ENCODE measurements around the gene FOXE3. TPM values are rescaled to one million over a fixed set of nuclear protein-coding genes. Genes with fewer than 3 reads are reported as not detected.

The FOXE3 gene
- total and polyA plus RNA-seq, 2 of the 8 experiments (the other 6 are each of a cell fraction or from before 2014, with no cell fraction given) = 0.18 TPM; not detected in 1

DNA sequence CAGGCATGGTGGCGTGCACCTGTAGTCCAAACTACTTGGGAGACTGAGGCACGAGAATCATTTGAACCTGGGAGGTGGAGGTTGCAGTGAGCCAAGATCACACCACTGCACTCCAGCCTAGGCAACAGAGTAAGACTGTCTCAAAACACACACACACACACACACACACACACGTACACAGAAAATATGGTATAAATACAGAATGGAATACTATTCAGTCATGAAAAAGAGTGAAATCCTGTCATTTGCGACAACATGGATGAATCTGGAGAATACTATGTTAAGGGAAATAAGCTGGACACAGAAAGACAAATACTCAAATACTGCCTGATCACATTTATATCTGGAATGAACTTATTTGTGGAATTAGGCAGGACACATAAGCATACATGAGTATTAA lies 40.2 kb downstream of the FOXE3 start:
- FAIRE-seq (no peak), DNase-seq (ENCODE audit: low read depth in 1 of 2, low spot score in 2 of 2) (no peak)
- Histone ChIP-seq H3K79me2 (ENCODE audit: control insufficient read depth in 1 of 2, insufficient read depth in 2 of 2, low read length in 2 of 2) (no peaks in the 10 kb centered on the region), H3K4me2 (ENCODE audit: insufficient read depth in 1 of 2, low read depth in 2 of 2, low read length in 2 of 2) (no peak overlapping the region), H3K36me3 (ENCODE audit: control insufficient read depth in 2 of 4, insufficient read depth in 4 of 4, low read length in 3 of 4) (no peaks in the 10 kb centered on the region), H3K9me3 (ENCODE audit: insufficient read depth in 2 of 2, low read depth in 1 of 2, low read length in 1 of 2) (no peaks in the 10 kb centered on the region), H2BK5ac (ENCODE audit: low read depth, low read length) (no peak overlapping the region), H2BK15ac (ENCODE audit: low read length) (no peak overlapping the region), H3K27me3 (replicated peaks in 1 of 4; ENCODE audit: control insufficient read depth in 3 of 4, extremely low read depth in 1 of 4, insufficient read depth in 3 of 4, low read length in 3 of 4) (peaks cover 5 to 18% (median 11%) of the 10 kb centered on the region in 4 experiments), H2BK12ac (ENCODE audit: low read depth, low read length) (no peak overlapping the region), H4K8ac (ENCODE audit: extremely low read depth, insufficient read depth, low read length) (no peak overlapping the region), H3K14ac (ENCODE audit: insufficient read length) (no peak overlapping the region), H3K23ac (ENCODE audit: insufficient read length) (no peak overlapping the region), H3K23me2 (ENCODE audit: low read depth, low read length) (no peaks in the 10 kb centered on the region), H2BK120ac (replicated peaks; ENCODE audit: low read depth, low read length) (no peak overlapping the region), H3K4ac (replicated peaks; ENCODE audit: insufficient read length, low read depth, low read length) (no peak overlapping the region), H3K27ac (ENCODE audit: low read depth, low read length) (no peak overlapping the region), H3K4me1 (replicated peaks in 1 of 4; ENCODE audit: control insufficient read depth in 3 of 4, insufficient read depth in 4 of 4, low read length in 3 of 4) (peaks cover 8 to 22% (median 16%) of the 10 kb centered on the region in 4 experiments), H4K20me1 (replicated peaks in 1 of 2; ENCODE audit: control insufficient read depth in 1 of 2, insufficient read depth in 2 of 2, low read length in 2 of 2) (peaks cover 0 to 4% of the 10 kb centered on the region in 2 experiments), H3K9ac (replicated peaks in 1 of 4; ENCODE audit: extremely low read depth in 1 of 4, low read depth in 3 of 4, low read length in 3 of 4) (no peak overlapping the region), H3K4me3 (ENCODE audit: extremely low read depth in 1 of 4, insufficient read depth in 2 of 4, low read depth in 3 of 4, low read length in 4 of 4) (no peak overlapping the region), H2AFZ (ENCODE audit: low read length) (no peak overlapping the region), H4K5ac (ENCODE audit: insufficient read length, low read depth, low read length) (no peak overlapping the region), H2AK5ac (ENCODE audit: low read depth, low read length) (no peak overlapping the region), H3K18ac (ENCODE audit: extremely low read depth, low read length) (no peak overlapping the region), H4K91ac (replicated peaks; ENCODE audit: insufficient read length, low read length) (no peak overlapping the region), H2BK20ac (ENCODE audit: low read length) (no peak overlapping the region), H3K79me1 (ENCODE audit: low read depth, low read length) (no peaks in the 10 kb centered on the region), H3K56ac (replicated peaks; ENCODE audit: insufficient read length, low read depth, low read length) (no peak overlapping the region)
- CTCF ChIA-PET (ENCODE audit: partially characterized antibody) = interaction anchor here (0.7 to 1.4 kb wide), 4 partner anchors 19 to 270 kb away, joined by 3 to 4 read pairs (median 3); no protein-coding TSS in a partner anchor
- WGBS, 2 experiments (ENCODE audit: extremely low coverage in 1 of 2, insufficient coverage in 1 of 2, insufficient read length in 1 of 2, insufficient replicate concordance in 2 of 2, low coverage in 1 of 2, low lambda C conversion rate in 2 of 2, missing lambda C conversion rate in 1 of 2) = 80% methylated on average over 4 of the region's 4 CpGs; no CpG with 5 or more reads in 1 of the 2 experiments
- POLR2A ChIA-PET (ENCODE audit: partially characterized antibody) = no interaction called here
- TF ChIP-seq CHD2 (IDR thresholded peaks at IDR 0.05; ENCODE audit: low read length) (no peak), TEAD4 (IDR thresholded peaks at IDR 0.05; ENCODE audit: low read depth, low read length) (no peak), SP1 (IDR thresholded peaks at IDR 0.05; ENCODE audit: low read depth, low read length) (no peak), SP4 (IDR thresholded peaks at IDR 0.05; ENCODE audit: low read length) (no peak), SUZ12 (IDR thresholded peaks at IDR 0.05; ENCODE audit: low read length) (no peak), CREB1 (IDR thresholded peaks at IDR 0.05) (no peak), TAF7 (optimal IDR thresholded peaks at IDR 0.05; ENCODE audit: borderline replicate concordance, low read depth, low read length) (no peak), EP300 (IDR thresholded peaks at IDR 0.05; ENCODE audit: borderline replicate concordance in 1 of 2, low read depth in 2 of 2, low read length in 2 of 2) (no peak)
- TF ChIP-seq, protein P1, sequence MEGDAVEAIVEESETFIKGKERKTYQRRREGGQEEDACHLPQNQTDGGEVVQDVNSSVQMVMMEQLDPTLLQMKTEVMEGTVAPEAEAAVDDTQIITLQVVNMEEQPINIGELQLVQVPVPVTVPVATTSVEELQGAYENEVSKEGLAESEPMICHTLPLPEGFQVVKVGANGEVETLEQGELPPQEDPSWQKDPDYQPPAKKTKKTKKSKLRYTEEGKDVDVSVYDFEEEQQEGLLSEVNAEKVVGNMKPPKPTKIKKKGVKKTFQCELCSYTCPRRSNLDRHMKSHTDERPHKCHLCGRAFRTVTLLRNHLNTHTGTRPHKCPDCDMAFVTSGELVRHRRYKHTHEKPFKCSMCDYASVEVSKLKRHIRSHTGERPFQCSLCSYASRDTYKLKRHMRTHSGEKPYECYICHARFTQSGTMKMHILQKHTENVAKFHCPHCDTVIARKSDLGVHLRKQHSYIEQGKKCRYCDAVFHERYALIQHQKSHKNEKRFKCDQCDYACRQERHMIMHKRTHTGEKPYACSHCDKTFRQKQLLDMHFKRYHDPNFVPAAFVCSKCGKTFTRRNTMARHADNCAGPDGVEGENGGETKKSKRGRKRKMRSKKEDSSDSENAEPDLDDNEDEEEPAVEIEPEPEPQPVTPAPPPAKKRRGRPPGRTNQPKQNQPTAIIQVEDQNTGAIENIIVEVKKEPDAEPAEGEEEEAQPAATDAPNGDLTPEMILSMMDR (IDR thresholded peaks at IDR 0.05; ENCODE audit: control extremely low read depth in 1 of 3, insufficient read depth in 1 of 3, low read depth in 1 of 3, low read length in 3 of 3) = no peak

Data from H1 (cell line).